HCT116 (cell line): ENCODE results near the gene PRRT3. TPM values are rescaled to one million over a fixed set of nuclear protein-coding genes. Genes with fewer than 3 reads are reported as not detected.

Experiments
- ATAC-seq: fragments of 200-7000 bp; cut with Tn5 transposase; 2 replicates; pipeline ENCODE4 v1.9.1; 2020; ENCODE audit warnings: mild to moderate bottlenecking, moderate library complexity
- BruUV-seq: library from RNA; stranded (reverse); fragments of 400-500 nt; replicated peaks from 2 replicates; lab custom pipeline; 2021; lab: Mats Ljungman, UMichigan
- CTCF ChIA-PET: fragments of 300-600 bp; sonication (Branson Sonifier 250); formaldehyde crosslinking; loops from one replicate; lab custom pipeline; 2021; ENCODE audit warnings: antibody characterized with exemption; lab: Charles Lee
- POLR2A ChIA-PET: fragments of 300-600, 350-600 bp; sonication (Branson Sonifier 250); formaldehyde crosslinking; loops from one replicate; lab custom pipeline; 2021; ENCODE audit warnings: antibody characterized with exemption; lab: Charles Lee
- RAD21 ChIA-PET, 2 experiments: fragments of 300-600 bp; sonication (Branson Sonifier 250); formaldehyde crosslinking; loops; one replicate each; lab custom pipeline; 2023; ENCODE audit warnings: low total read pairs in 2 of 2; ENCODE audit not compliant: uncharacterized antibody in 2 of 2, unreplicated experiment in 2 of 2, low non-redundant PET in 1 of 2; lab: Charles Lee
- DNase-seq: peaks from one replicate; pipeline ENCODE4 v3.0.0-alpha.2; 2010; ENCODE audit warnings: low read depth, low spot score
- H2AFZ ChIP-seq: fragments of 200-600 bp; shearing (Covaris generic), sonication (generic); 2 replicates; pipeline ENCODE4 v1.6.1; 2017; ENCODE audit warnings: low read depth, mixed run types, mixed read lengths, antibody characterized with exemption, low read length; ENCODE audit not compliant: poor library complexity, severe bottlenecking
- H3K27ac ChIP-seq: 2 replicates; pipeline ENCODE4 v1.5.1; 2012; ENCODE audit warnings: low read depth, low read length
- H3K27me3 ChIP-seq: fragments of 200-600 bp; sonication (generic); 2 replicates; pipeline ENCODE4 v1.6.1; 2016; ENCODE audit warnings: mixed run types, low read length, mixed read lengths; ENCODE audit not compliant: insufficient read depth
- H3K36me3 ChIP-seq, 2 experiments: fragments of 200-500 bp in 1 of 2; fragments of 200-600 bp in 1 of 2; sonication (Bioruptor generic) in 1 of 2; sonication (generic) in 1 of 2; 2 replicates each; pipeline versions ENCODE4 v1.5.1 to v1.6.1; 2014 to 2016; ENCODE audit warnings: low read length in 2 of 2, inconsistent platforms in 1 of 2, mixed read lengths in 1 of 2, mixed run types in 1 of 2; ENCODE audit not compliant: insufficient read depth in 2 of 2, control insufficient read depth in 1 of 2
- H3K4me1 ChIP-seq, 2 experiments: fragments of 200-600 bp in 1 of 2; sonication (generic) in 1 of 2; 2 replicates each; pipeline versions ENCODE4 v1.5.1 to v1.6.1; 2012 to 2017; ENCODE audit warnings: low read length in 2 of 2, inconsistent platforms in 1 of 2, mild to moderate bottlenecking in 1 of 2, mixed read lengths in 1 of 2, mixed run types in 1 of 2, moderate library complexity in 1 of 2; ENCODE audit not compliant: insufficient read depth in 2 of 2, control insufficient read depth in 1 of 2
- H3K4me2 ChIP-seq: fragments of 200-600 bp; sonication (generic); 2 replicates; pipeline ENCODE4 v1.6.1; 2017; ENCODE audit warnings: mixed run types, low read length, mixed read lengths
- H3K4me3 ChIP-seq, 2 experiments: fragments of 200-600 bp in 1 of 2; sonication (generic) in 1 of 2; replicated peaks in 1 of 2; 2 replicates each; pipeline ENCODE4 v1.5.1; 2011 to 2016; ENCODE audit warnings: low read length in 2 of 2, control low read depth in 1 of 2, low read depth in 1 of 2, mild to moderate bottlenecking in 1 of 2, mixed read lengths in 1 of 2, mixed run types in 1 of 2
- H3K79me2 ChIP-seq: fragments of 200-600 bp; sonication (generic); 2 replicates; pipeline ENCODE4 v1.6.1; 2017; ENCODE audit warnings: mild to moderate bottlenecking, mixed run types, low read length, moderate library complexity, mixed read lengths; ENCODE audit not compliant: insufficient read depth
- H3K9ac ChIP-seq: fragments of 200-600 bp; sonication (generic); 2 replicates; pipeline ENCODE4 v1.6.1; 2016; ENCODE audit warnings: low read length, mixed read lengths
- H3K9me2 ChIP-seq: fragments of 200-600 bp; sonication (generic), shearing (Covaris generic); 2 replicates; pipeline ENCODE4 v1.6.1; 2017; ENCODE audit warnings: mixed run types, mild to moderate bottlenecking, moderate library complexity; ENCODE audit not compliant: insufficient read depth
- H3K9me3 ChIP-seq, 2 experiments: fragments of 200-500 bp in 1 of 2; fragments of 200-600 bp in 1 of 2; sonication (Bioruptor generic) in 1 of 2; sonication (generic) in 1 of 2; 2 replicates each; pipeline ENCODE4 v1.6.1; 2014 to 2017; ENCODE audit warnings: low read length in 2 of 2, mixed read lengths in 2 of 2, inconsistent platforms in 1 of 2, low read depth in 1 of 2, mild to moderate bottlenecking in 1 of 2, mixed run types in 1 of 2, moderate library complexity in 1 of 2; ENCODE audit not compliant: control insufficient read depth in 1 of 2, insufficient read depth in 1 of 2
- H4K20me1 ChIP-seq: fragments of 200-600 bp; sonication (generic), shearing (Covaris generic); 2 replicates; pipeline ENCODE4 v1.6.1; 2017; ENCODE audit warnings: mixed run types, mild to moderate bottlenecking, moderate library complexity; ENCODE audit not compliant: insufficient read depth
- CBX3 ChIP-seq: IDR thresholded peaks from 2 replicates; pipeline ENCODE4 v1.6.1; 2012; ENCODE audit warnings: low read depth
- CTCF ChIP-seq, 3 experiments: fragments of 200-600 bp in 1 of 3; sonication (generic) in 1 of 3; IDR thresholded peaks in 2 of 3; conservative IDR thresholded peaks in 1 of 3; 2 replicates each; pipeline ENCODE4 v1.5.1; 2012 to 2017; ENCODE audit warnings: low read depth in 2 of 3, low read length in 2 of 3, antibody characterized with exemption in 1 of 3, borderline replicate concordance in 1 of 3, control low read depth in 1 of 3, mild to moderate bottlenecking in 1 of 3, mixed read lengths in 1 of 3, mixed run types in 1 of 3, moderate library complexity in 1 of 3; ENCODE audit not compliant: insufficient read depth in 1 of 3
- EGR1 ChIP-seq: IDR thresholded peaks from 2 replicates; pipeline ENCODE4 v1.6.1; 2012; ENCODE audit warnings: low read depth
- FOSL1 ChIP-seq: IDR thresholded peaks from 2 replicates; pipeline ENCODE4 v1.6.1; 2012; ENCODE audit warnings: low read depth
- JUND ChIP-seq: IDR thresholded peaks from 2 replicates; pipeline ENCODE4 v1.6.1; 2012
- POLR2A ChIP-seq: IDR thresholded peaks from 2 replicates; pipeline ENCODE4 v1.7.0; 2011; ENCODE audit warnings: borderline replicate concordance; ENCODE audit not compliant: insufficient read depth, insufficient read length; ENCODE audit errors: extremely low read depth
- RAD21 ChIP-seq: IDR thresholded peaks from 2 replicates; pipeline ENCODE4 v1.6.1; 2012; ENCODE audit warnings: low read depth, mild to moderate bottlenecking
- REST ChIP-seq: IDR thresholded peaks from 2 replicates; pipeline ENCODE4 v1.6.1; 2012; ENCODE audit warnings: low read depth
- SIN3A ChIP-seq: IDR thresholded peaks from 2 replicates; pipeline ENCODE4 v1.6.1; 2012; ENCODE audit warnings: low read depth
- SP1 ChIP-seq: IDR thresholded peaks from 2 replicates; pipeline ENCODE4 v1.6.1; 2012; ENCODE audit warnings: low read depth
- SRF ChIP-seq: IDR thresholded peaks from 2 replicates; pipeline ENCODE4 v1.6.1; 2012; ENCODE audit warnings: low read depth
- YY1 ChIP-seq: IDR thresholded peaks from 2 replicates; pipeline ENCODE4 v1.6.1; 2011; ENCODE audit warnings: low read length, low read depth, moderate library complexity, mild to moderate bottlenecking; ENCODE audit not compliant: insufficient replicate concordance; ENCODE audit errors: extremely low read depth
- ZBTB33 ChIP-seq: IDR thresholded peaks from 2 replicates; pipeline ENCODE4 v1.6.1; 2011; ENCODE audit warnings: mild to moderate bottlenecking, low read length, moderate library complexity; ENCODE audit not compliant: insufficient replicate concordance; ENCODE audit errors: extremely low read depth
- ZNF274 ChIP-seq: fragments of 200-500 bp; sonication (Bioruptor generic); IDR thresholded peaks from 2 replicates; pipeline ENCODE4 v1.6.1; 2014; ENCODE audit warnings: mild to moderate bottlenecking, low read depth, low read length, inconsistent platforms
- intact Hi-C: fragments of 100-400 bp; cut with micrococcal nuclease; formaldehyde crosslinking; loops from 2 replicates; pipeline ENCODE4 v1.10.0; 2022
- total RNA-seq: library from RNA; stranded (reverse); gene quantifications from one replicate; pipeline ENCODE4 v1.2.1, GENCODE V29; 2021; ENCODE audit not compliant: unreplicated experiment

The PRRT3 gene
- total RNA-seq, 1 experiment from 2014 or later: 0.96 TPM

GRCh38 chr3:9906480-9906879 is 45.7 kb downstream of the PRRT3 start:
- Histone ChIP-seq H3K36me3 (peaks cover 0 to 3% of the 10 kb centered on the region in 2 experiments; a peak in 2 of 4 replicates), H3K9me2 (no peaks in the 10 kb centered on the region), H3K9me3 (no peaks in the 10 kb centered on the region), H3K79me2 (no peaks in the 10 kb centered on the region), H3K27me3 (no peaks in the 10 kb centered on the region), H3K4me1 (peaks cover 11 to 23% of the 10 kb centered on the region in 2 experiments; a peak in 3 of 4 replicates), H4K20me1 (no peaks in the 10 kb centered on the region), H3K4me2 (no peak overlapping the region), H3K9ac (no peak overlapping the region), H2AFZ (no peak overlapping the region), H3K4me3 (no peak overlapping the region), H3K27ac (no peak overlapping the region)
- DNase-seq: no peak
- BruUV-seq: no TSS peak
- CTCF ChIA-PET: no interaction called here
- RAD21 ChIA-PET: no interaction called here
- intact Hi-C loops: no loop called here
- POLR2A ChIA-PET: no interaction called here
- ATAC-seq: no peak
- TF ChIP-seq SRF (no peak), POLR2A (no peak), ZNF274 (no peak), CTCF (IDR thresholded peaks at IDR 0.05 in 2 of 3, conservative IDR thresholded peaks at IDR 0.05 in 1 of 3; ENCODE audit: borderline replicate concordance in 1 of 3, insufficient read depth in 1 of 3, low read depth in 2 of 3, low read length in 2 of 3) (no peak)
- TF ChIP-seq, all 23 proteins: peak for 0

GRCh38 chr3:9903904-9904303 is 48.3 kb downstream of the PRRT3 start:
- ATAC-seq: no peak
- H3K4me3 ChIP-seq: peak overlapping the region in 1 of 2 experiments; percentile 73; a peak in 2 of 4 replicates
- ChIA-PET CTCF (no interaction called here), RAD21 (no interaction called here), POLR2A (interaction anchor here (1.2 kb wide), 1 partner anchor 13 kb away, joined by 3 read pairs; the partner anchor contains the start of gene IL17RC)
- no peaks in the 10 kb centered on the region for H3K27me3 ChIP-seq
- peaks cover 0 to 3% of the 10 kb centered on the region in 2 experiments; a peak in 1 of 4 replicates for H3K36me3 ChIP-seq
- no peaks in the 10 kb centered on the region for H3K79me2 ChIP-seq
- H3K4me2 ChIP-seq: peak overlapping the region; percentile 93
- H3K9ac ChIP-seq: peak overlapping the region; percentile 65; the same call in 1 of the 2 replicates
- no peak overlapping the region for H3K27ac ChIP-seq
- no peaks in the 10 kb centered on the region for H4K20me1 ChIP-seq
- H2AFZ ChIP-seq: no peak overlapping the region
- no peaks in the 10 kb centered on the region for H3K9me2 ChIP-seq
- no TSS peak for BruUV-seq
- H3K9me3 ChIP-seq: no peaks in the 10 kb centered on the region
- intact Hi-C loops: no loop called here
- no peak for DNase-seq
- peaks cover 11 to 23% of the 10 kb centered on the region in 2 experiments; a peak in 3 of 4 replicates for H3K4me1 ChIP-seq
- no peak for TF ChIP-seq SP1
- TF ChIP-seq FOSL1: no peak
- TF ChIP-seq RAD21: no peak
- no peak for TF ChIP-seq CBX3
- no peak for TF ChIP-seq JUND
- no peak for TF ChIP-seq YY1
- TF ChIP-seq EGR1: no peak
- TF ChIP-seq SIN3A: no peak
- TF ChIP-seq ZBTB33: no peak
- TF ChIP-seq REST: no peak
